GOT3 (cell line): ENCODE measurements around the gene DTD1.

Experiments used
- DNase-seq: peaks from one replicate; lab custom pipeline; 2025; ENCODE audit warnings: mixed read lengths; lab: John Stamatoyannopoulos, UW

DTD1 gene

DNA sequence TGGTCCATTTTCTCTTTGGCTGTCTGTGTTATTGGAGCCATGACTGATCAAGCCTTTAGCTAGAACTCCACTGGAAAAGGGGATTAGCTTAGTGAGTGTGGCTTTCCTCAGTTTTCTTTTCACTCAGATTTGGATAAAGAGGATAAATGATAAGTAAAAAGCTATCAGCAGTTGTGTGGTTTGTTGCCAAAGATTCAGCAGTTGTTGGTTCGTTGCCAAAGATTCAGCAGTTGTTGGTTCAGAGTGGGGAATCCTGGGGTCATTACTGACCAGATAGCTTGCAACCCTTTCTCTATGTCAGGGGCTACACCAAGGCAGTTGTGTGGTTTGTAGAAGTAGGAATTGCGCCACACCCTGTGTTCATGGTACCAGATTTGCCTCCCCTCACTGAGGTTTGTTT, 118.1 kb downstream of the DTD1 start:
- DNase-seq = no peak

DNA sequence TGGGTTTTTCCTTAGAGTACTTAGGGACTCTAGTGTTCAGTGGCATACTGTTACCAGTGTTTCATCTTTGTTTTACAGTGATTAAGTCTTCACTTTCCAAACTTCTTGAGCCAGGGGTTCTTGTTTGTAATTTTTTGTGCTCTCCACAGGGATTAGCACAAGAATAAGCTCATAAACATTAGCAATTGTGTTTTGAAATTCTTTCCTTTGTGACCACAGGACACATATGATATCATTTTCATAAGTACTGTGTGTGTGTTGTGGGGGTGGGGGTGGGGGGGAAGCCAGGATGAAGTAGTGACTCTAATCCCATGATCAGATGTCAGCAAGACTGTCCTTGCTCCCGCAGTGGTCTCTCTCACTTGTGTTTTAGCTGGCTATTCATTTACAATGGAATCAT, 124.3 kb downstream of the DTD1 start:
- DNase-seq = no peak

DNA sequence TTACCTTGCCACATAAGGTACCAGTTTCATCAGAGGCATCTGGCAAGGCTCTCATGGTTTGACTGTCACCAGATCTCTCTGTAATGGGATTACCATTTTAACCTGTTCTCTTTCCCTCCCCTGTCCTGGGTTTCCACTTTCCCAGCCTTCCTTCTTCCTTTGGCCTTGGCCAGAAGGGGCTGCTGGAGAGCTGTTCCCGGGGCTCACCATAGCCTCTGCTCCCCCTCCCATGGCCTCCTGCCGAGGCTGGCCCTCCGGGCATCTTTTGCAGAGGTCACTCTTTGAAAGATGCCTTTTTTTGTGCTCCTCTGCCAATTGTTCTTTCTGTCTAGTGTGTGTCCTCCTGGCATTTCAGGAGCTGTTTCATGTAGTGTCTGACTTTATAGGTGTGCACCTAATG, 125.0 kb downstream of the DTD1 start:
- DNase-seq = no peak

DNA sequence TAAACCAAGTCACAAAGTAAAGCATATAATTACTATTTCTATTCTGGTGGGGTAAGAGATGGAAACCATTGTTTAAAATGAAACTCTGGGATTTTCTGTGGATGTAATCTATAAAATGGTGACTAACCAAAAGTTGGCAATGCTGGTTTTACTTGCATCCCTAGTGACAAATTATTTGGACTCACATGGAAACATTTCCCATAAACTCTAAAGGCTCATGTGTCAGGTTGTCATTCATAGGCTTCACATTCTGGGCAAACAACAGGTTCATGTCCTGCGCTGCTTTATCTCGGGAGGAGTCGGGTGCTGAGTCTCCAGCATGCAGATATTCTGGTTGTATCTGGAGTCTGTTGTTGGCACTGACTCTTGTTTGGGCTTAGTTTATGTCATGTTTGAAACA, 127.7 kb downstream of the DTD1 start:
- no peak for DNase-seq

DNA sequence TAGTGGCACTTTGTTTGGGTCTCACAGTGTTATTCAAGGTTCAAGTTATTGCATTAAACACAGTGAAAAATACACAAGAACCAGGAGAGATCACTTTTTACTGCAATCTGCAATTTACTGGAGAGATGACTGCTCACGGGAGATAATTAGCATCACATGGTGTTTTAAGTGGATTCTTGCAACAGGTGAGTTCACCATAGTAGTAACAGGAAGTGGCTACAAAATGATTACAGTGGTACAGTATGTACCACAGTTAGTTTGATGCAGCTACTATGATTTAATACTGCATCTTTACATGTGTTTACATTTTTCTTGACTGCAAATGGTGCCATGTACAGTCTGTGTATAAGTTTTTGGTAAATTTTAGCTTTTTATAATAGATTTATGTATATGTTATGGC, 129.2 kb downstream of the DTD1 start:
- DNase-seq = no peak

DNA sequence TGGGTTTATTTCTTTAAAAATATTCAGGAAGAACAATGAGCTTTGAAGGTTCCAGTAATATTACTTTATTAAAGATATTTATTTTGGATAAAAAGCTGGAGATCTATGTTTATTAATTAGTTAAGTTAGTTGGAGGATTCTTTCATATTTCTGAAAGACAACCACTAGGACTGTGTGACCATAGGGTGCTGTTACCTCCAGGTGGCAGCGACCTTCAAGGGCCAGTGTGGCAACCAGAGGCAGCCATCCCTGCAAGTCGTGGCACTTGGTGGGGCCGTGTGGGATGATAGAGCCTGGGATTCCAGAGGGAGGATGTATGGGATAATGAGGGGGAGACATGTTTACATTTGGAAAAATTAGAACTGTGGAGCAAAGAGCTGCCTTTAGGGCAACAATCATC, 130.3 kb downstream of the DTD1 start:
- DNase-seq = no peak

DNA sequence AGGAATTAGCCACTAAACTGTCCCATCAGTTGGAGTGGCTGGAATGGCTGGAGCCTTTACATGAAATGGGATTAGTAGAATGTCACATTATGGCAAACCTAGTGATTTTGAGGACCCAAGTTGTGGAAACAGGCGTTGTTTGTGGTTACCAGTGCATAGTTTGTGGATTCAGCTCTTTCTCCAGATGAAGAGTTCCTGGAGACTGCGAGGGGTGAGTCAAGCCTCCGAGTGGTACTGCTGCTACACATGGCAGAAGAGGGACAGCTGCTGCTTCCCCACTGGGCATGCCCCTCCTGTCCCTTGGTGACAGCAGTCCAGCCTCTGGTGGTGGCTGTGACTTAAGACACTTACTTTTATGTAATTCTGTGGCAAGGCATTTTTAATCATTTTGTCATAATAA, 131.6 kb downstream of the DTD1 start:
- DNase-seq = no peak

DNA sequence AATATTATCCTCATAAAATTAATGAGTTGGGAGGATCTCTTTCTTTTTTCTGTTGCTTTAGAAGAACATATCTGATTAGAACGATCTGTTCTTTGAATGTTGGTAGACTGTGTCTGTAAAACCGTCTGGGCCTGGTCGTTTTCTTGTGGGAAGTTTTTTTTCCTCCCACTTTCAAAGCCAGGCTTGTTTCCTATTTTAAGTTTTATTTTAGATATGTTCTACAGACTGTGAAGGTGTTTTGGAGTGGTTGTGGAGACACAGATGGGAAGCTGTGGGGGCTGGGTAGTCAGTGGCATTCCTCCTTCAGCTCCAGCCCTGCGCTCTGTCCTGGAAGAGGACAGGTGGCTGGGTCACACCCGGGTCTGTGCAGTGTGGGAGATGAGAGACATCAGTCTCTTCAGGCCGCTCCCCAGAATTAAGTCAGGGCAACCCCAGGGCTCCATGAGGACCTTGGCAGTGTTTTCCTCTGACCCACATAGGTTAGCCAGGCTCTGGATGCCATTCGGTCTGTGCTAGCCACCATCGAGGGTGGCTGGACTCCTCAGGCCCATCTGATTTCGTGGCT, 133.8 kb downstream of the DTD1 start:
- DNase-seq = no peak

DNA sequence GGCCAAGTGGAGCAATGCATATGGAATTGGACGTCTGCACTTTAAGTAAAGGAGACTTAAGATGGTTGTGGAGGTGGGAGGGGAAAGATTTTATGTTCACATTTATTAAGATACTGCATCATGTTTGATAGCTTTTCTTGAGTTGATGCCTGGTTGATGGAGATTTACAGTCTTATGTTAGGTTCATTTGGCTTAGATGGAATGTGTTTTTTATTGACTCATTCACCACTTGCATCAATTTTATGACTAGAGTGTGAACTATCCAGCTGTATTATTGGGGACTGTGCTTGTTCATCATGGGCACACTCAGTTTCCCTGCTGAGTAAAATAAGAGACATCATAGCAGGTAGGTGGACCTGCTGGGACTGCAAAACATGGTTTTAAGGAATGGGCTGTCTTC, 134.5 kb downstream of the DTD1 start:
- DNase-seq = no peak

DNA sequence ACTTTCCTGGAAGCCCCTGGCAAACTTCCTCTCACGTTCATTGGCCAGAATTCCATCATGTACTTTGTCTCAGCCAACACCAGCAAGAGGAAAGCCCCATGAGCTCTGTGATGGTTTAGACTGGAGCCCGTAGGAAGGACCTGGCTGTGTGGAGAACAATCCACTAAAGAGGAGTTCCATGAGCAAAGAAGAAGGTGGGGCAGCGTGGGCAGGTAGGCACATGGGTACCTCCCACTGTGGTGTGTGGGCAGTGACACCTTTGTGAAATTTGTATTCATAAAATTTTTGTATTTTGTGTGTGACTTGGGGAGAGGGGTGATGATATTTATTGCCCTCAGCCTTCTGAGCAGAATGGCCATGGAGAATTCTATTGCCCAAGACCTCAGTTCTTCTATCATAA, 136.2 kb downstream of the DTD1 start:
- no peak for DNase-seq

DNA sequence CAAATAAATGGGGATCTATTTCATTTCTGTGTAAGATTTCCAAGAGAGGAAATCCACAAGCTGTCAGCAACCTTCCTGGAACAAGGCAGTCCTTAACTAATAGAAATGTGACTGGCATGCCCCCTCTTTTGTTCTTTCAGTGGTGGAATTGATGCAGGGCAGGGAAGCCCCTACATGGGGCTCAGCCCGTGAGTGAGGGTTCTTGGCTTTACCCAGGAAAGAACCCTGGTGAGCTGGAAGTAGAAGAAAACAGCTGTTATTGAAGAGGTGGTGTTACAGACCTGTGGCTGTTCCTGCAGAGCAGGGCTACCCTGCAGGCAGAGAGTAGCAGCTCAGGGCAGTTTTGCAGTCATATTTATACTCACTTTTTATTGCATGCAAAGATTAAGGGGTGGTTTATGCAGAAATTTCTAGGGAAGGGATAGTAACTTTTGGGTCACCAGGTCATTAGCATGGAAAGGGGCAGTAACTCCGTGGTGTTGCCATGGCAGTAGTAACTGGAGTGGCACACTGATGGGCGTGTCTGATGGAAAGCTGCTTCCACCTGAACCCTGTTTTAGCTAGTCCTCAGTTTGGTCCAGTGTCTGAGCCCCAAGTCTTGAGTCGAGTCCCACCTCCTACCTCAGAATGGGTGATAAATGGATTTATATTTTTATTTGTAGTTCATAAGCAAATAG, 137.1 kb downstream of the DTD1 start:
- DNase-seq = no peak

DNA sequence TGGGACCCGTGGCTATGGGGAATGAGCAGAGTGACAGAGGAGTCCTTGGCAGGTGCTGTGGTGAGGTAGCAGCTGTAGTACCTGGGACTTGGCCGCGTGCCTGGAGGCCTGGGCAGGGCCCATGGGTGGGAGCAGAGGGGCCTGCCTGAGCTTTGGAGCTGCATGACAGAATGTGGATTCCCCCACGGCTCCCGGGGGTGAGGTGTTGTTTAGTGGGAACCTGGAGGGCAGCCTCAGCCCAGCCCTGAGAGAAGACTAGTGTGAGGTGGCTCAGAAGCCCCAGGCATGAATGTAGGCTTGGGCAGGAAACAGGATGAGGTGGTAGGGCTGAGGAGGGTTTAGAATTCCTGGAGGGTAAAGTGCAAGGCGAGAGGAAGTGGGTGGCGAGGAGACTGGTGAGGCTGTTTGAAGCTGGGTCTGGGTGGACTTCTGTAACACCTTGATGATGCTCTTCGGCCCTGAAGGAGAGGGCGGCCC, 139.2 kb downstream of the DTD1 start:
- no peak for DNase-seq

DNA sequence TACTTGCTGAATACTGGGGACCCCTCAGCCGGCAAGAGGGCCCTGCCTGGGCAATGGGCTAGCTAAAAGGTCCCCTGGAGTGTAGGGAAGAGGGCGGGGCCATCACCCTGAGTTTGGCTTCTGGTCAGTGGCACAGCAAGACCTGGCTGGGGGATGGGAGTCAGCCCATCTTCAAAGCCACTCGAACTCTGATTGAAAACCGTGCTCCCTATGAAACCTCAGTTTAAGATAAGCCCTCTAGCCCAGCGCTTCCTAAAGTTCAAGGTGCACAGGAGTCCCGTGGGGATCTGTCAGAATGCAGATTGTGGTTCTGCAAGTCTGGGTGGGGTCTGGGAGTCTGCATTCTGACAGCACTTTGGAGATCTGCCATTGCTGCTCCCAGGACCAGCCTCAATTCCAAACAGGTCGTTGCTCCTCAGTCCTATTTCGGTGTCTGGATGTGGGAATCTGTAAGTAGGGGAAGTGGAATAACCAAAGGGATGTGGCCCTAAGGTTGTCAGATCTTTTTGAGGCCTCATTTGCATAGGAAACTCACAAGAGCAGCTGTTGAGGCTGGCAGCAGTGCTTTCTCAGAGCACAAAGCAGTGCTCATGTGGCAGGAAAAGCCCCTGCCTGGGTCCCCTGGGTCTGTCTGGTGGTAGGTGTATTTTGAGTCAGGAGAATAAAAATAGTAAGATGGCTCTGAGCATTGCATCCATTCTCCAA, 140.5 kb downstream of the DTD1 start:
- DNase-seq = no peak

DNA sequence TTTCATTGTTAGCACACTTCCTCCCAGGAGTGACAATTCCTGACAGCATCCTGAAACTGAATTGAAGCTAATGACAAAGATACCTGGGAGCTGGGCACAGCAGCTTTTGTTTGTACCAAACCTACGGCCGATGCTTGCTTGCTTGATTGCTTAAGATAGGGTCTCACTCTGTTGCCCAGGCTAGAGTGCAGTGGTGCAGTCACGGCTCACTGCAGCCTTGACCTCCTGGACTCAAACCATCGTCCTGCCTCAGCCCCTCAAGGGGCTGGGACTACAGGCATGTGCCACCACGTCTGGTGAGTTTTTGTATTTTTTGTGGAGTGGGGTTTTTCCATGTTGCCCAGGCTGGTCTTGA, 141.0 kb downstream of the DTD1 start:
- no peak for DNase-seq

DNA sequence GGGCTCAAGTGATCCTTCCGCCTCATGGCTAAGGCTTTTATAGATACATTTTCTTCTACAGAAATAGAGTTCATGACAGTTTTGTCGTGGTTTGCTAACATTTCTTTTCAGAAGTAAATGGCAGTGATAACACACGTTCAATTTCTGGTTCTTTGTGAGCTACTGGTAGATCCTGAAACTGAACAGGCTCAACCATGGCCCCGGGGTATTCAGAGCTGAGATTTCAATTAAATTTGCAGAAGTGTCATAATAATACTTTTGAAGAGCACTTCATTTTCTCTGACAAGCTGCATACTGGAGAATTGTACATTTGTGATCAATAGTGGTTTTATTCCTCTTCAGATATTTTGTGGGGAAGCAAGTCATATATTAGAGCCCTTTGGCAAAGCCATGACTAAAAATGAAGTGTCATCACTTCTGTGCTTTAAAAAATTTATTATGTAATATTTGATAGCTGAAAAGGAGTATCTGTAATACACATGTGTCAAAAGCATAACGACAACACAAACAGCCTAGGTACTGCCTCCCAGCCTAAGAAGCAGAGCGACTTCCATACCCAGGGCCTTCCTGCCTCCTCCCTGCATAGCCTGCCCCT, 141.5 kb downstream of the DTD1 start:
- no peak for DNase-seq

DNA sequence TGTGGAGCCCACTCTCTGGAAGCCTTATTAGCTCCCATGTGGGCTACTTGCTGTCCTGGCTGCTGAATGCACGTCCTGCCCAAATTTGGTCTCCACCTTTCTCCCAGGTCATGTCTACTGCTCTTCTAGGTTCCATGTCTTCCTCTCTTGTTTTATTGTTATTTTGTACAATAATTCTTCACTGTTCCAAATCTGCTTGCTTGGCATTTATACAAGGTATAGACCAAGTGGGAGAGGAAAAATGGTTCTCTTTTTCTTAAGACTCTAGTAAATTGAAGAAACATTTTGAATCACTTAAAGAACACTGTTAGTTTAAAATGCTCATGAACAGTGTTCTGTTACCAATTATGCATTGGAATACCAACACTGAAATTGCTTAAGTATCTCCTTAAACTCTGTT, 144.1 kb downstream of the DTD1 start:
- DNase-seq = no peak

DNA sequence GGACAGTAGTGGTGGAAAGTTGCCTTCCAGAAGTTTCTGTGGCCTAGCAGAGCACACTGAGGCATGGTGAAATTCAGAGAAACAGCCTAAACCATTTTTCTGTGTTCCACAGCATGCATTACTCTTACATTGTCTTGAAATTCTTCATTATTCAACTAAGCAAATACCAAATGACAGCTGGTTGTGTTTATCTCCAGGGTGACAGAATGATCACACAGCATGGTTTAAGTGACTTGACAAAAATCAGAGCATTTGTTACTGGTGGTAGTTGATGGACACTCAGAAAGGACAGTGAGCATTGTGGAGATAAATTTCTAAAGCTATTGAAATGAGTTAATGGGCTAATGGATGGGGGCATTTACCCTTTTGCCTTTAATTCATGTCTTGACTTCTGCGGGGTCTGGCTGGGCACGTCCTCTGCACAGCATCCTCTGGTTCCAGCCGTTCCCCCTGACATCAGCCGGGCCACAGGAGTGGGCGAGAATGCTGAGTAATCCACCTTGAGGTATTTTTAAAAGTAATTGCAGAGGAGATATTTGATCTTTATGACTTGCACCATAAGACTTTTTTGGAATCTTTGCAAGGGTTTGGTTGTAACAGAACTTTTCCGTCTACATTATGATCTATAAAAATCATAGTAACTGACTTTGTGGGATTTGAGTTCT, 146.8 kb downstream of the DTD1 start:
- DNase-seq = no peak

DNA sequence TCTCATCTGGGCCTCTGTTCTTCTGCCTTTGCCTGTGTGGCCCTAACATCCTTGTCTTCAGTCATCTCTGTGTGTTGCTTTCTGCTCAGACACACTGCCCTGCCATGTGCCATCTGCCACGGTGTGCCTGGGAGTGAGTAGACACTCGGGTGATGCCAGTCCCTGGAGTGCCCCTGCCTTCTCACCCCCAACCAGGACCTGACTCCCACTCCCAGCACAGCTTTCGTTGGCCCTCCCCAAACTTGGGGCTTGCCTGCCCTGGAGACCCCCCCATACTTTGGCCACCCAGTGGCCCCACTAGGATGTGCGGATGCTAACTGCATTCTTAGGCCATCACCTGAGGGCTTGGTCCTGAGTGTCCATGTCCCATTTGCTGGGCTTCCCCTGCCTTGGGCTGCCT, 149.3 kb downstream of the DTD1 start:
- DNase-seq = no peak

DNA sequence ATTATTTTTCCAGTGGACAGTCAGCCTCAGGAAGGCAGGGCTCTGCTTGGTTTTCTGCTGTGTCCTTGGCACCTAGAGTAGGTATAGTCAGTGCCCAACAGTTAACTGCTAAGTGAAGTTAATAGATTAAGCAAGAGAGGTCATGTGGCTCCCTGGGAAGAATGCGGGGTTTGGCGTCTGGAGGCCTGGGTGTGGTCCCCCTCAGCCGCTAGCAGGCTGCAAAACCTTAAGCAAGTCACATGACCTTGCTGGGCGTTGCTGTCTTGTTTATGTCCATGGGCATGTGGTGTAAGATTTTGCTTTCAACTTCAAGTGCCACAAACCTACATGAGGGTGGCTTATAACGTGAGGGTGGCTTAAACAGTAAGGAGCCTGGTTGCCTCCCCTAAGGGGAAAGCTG, 150.2 kb downstream of the DTD1 start:
- DNase-seq = no peak

DNA sequence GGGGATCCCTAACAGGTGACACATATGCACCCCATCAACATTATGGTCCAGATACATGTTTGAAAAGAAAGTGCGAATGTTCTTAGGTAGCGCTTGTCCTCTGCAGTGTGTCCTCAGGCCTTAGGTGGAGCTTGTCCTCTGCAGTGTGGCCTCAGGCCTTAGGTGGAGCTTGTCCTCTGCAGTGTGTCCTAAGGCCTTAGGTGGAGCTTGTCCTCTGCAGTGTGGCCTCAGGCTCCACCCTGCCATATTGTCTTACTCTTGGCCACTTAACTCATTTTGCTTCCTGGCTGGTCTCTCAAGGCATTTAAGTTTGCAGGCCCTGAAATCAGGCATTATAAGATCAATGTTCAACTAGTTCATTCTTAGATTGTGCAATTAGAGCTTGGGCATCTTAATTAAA, 151.0 kb downstream of the DTD1 start:
- DNase-seq = no peak

DNA sequence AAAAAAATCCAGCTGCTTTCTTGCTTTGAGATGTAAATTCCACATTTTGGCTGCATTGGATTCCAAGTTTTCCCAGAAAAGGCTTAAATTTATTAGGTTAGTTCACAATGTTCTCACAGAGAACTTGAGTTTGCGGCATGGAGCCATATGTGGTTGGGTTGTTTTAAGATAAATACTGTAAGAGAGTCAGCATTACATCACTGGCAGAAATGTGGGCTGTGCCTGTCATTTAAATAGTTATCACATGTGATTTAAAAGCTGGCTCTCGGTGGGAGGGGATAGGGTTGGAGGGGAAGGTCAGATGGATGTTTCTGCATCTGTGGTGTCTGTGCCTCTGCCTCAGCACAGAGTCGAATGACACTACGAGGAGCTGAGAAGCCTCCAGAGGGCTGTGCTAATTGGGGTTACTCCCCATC, 151.9 kb downstream of the DTD1 start:
- DNase-seq = no peak

DNA sequence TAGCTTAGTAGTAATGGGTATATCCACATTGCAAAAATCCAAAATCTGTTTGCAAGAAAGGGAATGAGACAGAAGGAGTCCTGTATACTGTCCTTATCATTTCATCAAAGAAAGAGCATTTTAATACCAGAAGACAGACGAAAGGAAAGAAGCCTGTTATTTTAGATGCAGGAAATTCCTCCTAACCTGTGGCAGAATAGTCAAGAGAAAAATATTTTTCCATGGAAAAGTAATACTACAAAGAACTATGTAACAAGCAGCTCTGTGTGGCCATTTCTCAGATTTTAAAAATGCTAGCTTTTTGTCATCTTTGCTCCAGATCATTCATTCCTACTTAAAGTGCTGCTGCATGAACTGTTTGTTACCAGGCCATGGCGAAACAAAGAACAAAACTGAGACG, 152.9 kb downstream of the DTD1 start:
- no peak for DNase-seq

DNA sequence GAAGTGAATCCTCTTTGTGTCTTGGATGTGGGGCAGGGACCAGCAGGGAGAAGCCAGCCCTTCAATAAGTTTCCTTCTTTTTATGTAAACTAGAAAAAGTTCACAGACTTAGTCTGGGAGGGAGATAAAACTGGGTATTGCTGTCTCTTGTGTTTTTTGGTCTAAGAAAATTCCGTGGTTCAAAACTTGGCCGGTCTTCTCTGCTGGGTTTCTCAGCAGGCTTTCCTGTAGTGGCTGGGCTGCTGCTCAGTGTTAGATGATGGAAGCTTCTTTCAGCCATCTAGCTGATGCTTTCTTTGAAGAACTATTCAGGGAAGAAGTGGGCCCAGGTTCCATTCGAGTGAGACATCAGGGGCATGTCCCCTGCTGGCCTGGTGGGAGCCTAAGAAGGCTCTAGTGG, 155.0 kb downstream of the DTD1 start:
- no peak for DNase-seq
